HG03457 (cell line): ENCODE results near the gene ABTB2.
A peak's percentile ranks its signal among the peaks of the same experiment; 100 is the strongest.

Source experiments
- ATAC-seq: cut with Tn5 transposase; IDR thresholded peaks from one replicate; pipeline ENCODE4 v1.9.1; 2021; ENCODE audit warnings: moderate number of reproducible peaks; ENCODE audit not compliant: unreplicated experiment

The ABTB2 gene

GRCh38 chr11:34344410-34344767 is 13.4 kb downstream of the ABTB2 start:
- ATAC-seq, result no peak

DNA sequence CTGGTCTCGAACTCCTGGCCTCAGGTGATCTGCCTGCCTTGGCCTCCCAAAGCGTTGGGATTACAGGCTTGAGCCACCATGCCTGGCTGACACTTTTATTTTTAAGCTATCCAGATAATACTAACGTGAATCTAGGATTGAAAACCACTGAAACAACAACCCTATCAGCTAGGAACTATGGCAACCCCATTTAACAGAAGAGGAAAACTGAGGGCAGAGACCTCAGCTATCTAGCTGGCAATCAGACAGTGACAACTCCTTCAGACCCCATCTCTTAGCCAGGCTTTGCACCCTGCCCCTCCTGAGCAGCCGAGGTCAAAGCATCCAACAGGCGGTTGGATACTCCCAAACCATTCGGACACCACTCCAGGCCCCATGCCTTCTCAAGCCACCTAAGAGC is 14.1 kb downstream of the ABTB2 start:
- no peak for ATAC-seq

GRCh38 chr11:34343153-34343552 is 14.7 kb downstream of the ABTB2 start:
- no peak for ATAC-seq

DNA sequence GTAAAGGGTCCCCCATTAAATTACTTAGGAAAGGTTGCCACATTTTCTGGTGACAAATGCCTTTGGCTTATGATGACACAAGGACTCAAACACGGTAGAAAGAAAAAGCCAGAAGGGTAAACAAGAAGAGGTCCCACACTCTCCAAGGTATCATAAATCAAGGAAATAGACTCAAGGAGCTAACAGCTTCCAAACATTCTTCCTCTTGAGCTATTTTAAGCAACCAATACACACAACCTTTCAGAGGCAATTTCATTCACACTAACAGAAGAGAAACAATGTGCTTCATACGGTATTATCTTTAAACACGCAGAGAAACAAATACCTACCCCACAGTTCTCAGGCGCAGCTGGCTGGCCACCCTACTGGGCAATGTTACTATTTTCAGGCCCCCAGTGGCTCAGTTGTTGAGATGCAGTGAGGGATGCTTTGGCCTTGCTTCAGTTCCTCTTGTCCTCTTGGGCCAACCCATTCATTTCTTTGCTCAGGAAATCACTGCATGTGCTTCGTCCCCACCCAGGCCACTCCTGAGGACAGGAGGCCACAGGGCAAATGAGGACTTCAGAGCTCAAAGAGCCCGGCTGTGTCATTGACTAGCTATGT is 15.8 kb downstream of the ABTB2 start:
- ATAC-seq, result no peak

- no peak for ATAC-seq
Observed at GRCh38 chr11:34341096-34341495, 16.7 kb downstream of the ABTB2 start.

DNA sequence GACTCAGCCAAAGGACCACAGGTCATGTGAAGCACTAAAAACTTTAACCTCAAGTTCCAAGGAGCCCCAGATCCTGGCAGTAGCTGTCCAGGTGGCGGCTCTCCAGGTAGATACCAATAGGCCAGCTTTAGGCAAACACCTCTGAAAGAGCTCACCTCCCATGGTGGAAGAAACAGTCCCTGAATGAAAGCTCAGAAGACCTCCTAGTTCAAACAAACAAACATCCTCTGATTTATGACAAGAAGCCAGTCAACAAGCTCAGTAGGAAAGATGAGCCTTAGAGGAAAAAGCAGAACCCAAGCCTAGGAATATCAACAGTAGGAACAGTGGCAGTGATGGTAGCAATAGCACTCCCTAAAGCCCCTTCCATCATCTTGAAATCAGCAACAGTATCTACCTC is 17.2 kb downstream of the ABTB2 start:
- ATAC-seq, result no peak

DNA sequence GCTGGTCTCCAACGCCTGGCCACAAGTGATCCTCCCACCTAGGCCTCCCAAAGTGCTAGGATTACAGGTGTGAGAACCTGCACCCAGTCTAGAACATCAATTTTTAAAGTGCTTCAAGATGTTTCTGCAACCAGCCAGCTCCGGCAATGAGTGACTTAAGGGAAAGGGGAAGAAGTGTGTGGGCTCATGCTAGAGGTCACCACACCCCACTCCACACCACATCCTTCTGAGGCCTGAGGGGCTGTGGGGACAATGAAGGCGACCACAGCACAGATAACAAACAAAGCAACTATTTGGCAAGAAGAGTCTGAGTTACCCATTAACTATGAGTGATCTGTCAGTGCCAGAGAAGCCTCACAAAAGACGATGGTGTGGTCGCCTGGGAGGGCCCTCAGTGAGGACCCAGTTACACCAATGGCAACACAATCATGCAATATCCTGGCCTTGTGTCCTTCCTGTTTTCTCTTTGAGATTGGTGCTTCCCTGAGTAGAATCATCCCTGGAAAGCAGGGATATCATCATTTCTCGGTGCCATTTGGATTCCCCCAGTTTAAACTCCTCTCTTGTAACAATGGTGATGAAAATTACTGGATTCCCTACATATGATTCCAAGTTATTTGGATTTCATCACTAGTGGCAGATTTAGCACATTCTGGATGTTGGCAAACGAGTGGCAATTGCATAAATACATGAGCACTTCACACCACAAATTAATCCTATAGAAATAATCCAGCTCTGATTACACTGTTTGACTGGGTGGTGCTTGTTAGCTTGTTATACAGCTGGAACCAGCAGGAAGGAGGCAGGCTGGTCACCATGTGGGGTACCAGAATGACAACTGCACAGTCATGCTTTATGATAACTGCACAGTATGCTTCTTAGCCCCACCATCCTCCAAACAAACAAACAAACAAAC is 18.4 kb downstream of the ABTB2 start:
- peak; percentile 89 for ATAC-seq

DNA sequence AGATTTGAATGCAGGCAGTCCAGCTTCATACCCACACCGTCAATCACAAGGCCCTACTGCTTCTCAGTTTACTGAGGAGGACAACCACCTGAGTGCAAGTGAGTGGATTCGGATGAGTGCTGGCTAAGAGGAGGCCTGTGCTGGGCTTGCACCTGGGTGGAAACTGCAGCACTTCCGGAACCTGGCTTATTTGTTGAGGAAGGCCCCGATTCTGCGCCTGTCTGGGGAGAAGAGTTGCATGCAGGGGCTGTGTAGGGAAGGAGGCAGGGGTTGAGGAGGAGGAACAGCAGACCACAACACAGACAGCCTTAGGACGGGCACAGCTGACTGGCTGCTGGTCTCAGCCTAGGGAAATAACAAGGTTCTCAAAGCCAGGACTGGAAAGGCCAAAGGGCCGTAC is 20.8 kb downstream of the ABTB2 start:
- no peak for ATAC-seq

DNA sequence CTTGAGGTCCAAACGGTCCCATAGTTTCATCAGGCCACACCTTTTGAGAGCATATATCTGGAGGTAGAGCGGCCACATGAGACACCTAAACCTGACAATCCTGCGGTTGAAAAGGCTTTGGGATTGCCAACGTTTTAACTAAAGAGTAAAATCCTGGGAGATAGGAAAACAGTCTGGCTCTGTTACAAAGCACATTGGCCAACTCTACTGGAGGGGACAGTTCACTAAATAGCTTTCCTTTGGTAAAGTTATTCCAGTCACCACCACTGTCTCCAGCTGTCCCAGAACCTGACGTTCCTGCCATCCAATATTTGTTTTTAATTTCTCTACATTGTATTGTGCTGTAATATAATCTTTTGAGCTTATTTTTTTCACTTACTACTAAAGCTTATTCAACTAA is 22.0 kb downstream of the ABTB2 start:
- ATAC-seq, result no peak

DNA sequence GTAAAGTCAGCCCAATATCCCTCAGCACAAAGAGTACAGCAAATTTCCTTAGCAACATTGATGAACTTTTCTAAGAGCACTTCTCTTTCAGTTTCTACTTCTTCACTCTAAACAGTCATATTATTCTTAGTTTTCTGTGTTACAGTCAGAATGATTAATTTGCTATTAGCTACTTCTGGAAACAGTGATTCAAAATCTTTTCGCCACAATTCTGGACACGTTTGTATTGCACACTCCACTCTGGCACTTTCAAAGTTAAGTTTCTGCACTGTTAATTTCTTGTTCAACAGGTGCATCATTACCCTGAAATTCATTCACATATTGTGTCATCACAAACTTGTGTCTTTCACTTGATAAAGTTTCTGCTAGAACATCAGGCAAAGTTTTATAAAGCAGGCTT is 22.5 kb downstream of the ABTB2 start:
- no peak for ATAC-seq

DNA sequence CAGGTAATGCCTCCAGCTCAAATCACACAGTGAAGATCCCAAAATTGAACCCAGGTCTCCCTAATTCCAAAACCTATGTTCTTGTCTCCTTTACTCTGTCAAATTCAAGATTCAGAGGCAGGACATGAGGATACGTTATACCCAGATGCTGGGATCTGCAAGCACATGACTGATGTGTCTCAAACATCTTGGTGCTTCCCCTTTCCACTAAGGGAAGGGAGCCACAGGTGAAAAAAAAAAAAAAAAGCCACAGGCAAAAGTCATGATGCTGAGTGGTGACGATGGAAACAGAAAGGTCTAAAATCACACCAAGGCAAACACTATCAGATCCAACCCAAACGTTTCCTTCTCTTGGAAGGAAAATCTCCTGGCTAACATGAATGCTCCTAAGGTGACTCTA is 24.0 kb downstream of the ABTB2 start:
- no peak for ATAC-seq

DNA sequence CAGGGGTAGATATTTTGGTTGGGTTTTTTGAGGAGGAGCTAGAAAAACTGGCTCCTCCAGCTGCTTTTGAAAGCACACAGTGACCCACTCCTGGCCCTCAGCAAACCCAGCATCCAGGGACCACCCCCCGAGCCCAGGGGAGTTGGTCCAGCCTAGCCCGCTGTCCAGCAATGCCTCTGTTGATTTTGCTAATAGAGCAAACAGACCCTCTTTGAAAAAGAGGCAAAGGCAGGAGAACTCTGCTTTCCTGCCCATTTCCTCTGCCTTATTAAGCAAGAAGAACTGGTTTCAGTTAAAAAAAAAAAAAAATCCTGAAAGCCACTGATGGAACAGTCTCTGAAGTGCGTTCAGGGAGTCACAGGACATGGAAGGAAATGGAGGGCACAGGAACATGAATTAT is 25.3 kb downstream of the ABTB2 start:
- ATAC-seq, result no peak

DNA sequence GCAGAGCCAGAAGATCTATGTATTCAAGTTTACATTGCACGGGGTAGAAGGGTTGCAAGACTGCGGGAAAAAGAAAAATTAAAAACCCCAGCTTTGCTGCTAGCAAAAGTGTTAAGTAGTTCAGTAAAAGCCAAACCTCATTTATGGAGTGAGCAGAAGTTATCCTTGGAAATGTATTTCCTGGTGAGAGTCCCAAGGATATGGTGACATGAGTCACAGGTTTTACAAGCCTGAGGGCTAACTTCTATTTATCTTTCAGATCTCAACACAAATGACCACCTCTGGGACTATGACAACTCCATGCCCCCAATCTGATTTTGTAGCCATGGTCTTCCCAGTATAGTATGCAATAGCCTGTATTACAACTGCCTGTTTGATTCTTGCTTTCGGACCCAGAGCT is 26.1 kb downstream of the ABTB2 start:
- no peak for ATAC-seq

DNA sequence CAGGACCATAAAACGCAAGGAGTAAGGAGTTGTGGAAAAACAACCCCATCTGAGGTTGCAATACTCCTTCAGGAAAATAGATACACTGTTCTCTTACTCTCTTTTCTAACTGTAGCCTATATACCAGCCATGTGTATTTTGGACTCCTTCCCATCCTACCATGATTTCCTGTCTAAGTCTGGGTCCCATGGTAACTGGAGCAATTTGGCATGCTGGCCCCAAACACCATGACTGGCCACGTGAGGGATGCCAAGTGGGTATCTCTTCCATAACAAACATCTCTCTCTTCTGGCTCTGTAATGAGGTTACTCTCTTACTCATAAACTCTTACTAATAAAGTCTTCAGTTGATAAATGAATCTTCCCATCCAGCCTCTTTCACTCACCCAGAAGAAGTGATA is 26.5 kb downstream of the ABTB2 start:
- ATAC-seq, result no peak

DNA sequence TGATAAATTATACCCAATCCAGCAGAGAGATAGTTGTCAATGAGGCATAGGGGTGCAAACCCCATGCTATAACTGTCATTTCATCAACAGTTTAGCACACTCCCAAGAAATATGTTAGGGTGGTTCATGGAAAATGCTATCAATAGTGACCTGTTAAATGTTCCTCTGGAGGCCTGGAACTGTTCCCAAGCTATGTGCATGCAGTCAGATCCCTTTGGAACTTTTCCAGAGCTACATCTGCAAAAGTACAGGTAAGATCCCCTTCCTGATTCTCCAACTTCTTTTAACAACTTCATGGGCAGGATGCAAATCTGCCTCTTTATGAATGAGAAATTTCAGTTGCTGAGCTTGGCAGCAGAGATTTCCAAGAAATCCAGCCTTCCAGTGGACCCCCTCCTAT is 27.2 kb downstream of the ABTB2 start:
- no peak for ATAC-seq

DNA sequence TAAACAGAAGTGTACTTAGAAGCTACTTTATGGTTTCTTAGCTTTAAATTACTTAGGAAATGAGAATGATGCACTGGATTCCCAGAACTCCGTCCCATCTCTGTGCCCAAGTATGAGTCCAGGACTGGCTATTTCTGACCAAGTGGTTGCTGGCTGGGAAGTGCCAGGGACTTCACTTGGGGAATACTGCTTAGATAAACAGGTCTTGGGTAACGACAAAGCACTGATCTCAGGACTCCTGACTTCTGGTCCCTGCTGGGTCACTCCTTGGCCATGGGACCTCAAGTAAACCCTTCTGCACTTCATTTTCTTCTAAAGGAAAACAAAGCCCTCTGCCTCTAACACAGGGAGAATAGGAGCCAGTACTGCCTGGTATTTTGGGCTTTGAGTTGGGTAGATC is 27.9 kb downstream of the ABTB2 start:
- no peak for ATAC-seq

DNA sequence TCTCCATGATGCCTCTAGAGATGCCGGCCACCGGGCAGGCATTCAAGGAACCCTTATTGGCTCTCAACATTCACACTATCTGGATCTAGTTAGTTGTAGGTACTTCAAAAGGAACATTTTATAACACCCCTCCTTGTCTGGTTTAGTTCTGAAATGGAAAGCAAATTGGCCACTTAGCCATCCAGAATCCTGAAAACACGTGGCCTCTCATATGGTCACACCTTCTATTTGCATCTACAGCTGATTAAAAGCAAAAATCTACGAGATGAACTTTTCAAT is 29.2 kb downstream of the ABTB2 start:
- ATAC-seq, result no peak

GRCh38 chr11:34327804-34328631 is 29.8 kb downstream of the ABTB2 start:
- no peak for ATAC-seq

GRCh38 chr11:34324466-34324865 is 33.3 kb downstream of the ABTB2 start:
- ATAC-seq, result no peak

- no peak for ATAC-seq
Observed at GRCh38 chr11:34323601-34324000, 34.2 kb downstream of the ABTB2 start.

- no peak for ATAC-seq
Observed at GRCh38 chr11:34318111-34319037, 39.4 kb downstream of the ABTB2 start.
